Measurements from ENCODE around the gene B4GALT7. TPM values are rescaled to one million over a fixed set of nuclear protein-coding genes. Genes with fewer than 3 reads are reported as not detected.
A peak's percentile ranks its signal among the peaks of the same experiment; 100 is the strongest.

Gene B4GALT7
- total and polyA plus RNA-seq, 3 donors from 2014 or later, result 39.9 to 55.7 (median 49.9) TPM

DNA sequence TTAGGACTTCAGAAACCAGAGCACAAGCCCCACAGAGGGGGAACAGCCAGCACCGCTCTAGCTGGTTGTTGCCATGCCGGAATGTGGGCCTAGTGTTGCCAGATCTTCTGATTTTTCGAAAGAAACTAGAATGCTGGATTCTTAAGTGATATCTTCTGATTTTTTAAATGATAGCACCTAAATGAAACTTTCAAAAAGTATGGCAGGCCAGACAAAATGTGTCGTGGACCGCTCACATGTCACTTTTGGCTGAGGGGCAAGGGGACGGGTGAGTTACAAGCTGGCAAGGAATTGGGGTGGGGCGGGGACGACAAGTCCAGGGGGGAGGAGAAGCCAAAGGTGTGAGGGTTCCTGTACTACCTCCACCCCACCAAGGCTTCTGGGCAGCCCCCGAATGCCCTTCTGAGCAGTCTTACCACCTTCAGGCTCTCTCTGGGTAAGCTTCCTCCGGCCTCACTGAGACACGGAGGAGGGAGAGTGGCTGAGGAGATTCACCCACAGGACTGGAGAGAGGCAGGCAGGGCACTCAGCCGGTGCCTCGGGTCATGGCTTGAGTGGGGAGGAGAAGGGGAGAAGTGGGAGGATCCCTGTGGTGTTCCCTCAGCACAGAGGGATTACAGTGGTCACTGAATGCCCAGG, 10.3 kb downstream of the B4GALT7 start:
- intact Hi-C loops (cut with DNase I; ENCODE audit: low total_unique reads), result no loop called here
- WGBS, 2 donors, result 72 to 75% methylated on average over 12 of the region's 13 CpGs

DNA sequence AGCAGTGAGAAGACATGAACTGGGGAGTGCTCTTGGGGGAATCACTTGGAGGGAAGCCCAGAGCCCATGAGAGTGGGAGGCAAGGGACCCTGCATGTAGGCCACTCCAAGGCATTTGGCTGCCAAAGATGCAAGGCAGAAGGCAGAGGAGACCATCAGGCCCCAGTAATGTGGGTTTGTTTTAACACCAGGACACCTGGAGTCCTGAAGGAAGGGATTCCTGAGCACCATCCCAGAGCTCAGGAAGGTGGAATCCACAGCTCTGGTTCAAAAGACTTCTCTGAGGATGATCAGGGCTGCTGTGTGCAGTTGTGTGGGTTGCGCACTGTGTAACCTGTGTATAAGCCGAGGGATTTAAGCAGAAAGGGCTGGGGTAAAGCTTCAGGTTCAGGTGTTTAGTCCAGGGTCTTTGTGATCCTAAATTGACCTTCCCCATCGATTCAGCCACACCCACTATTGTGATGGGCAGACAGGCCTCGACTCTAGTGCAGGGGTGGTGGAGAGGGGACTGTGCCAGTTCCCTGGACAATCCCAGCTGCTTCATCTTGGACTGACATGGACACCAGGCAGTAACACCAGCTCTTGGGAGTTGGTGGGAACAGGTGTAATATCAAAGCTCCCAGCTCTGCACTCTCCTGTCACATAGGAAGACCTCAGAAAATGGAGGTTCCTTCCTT, 11.0 kb downstream of the B4GALT7 start:
- no peaks in the 10 kb centered on the region for H3K36me3 ChIP-seq (ENCODE audit: low read depth, missing control alignments)
- H3K27ac ChIP-seq, result no peak overlapping the region
- intact Hi-C loops (cut with DNase I; ENCODE audit: low total_unique reads), result no loop called here
- H3K27me3 ChIP-seq, result no peaks in the 10 kb centered on the region
- H3K4me1 ChIP-seq, result peaks cover 17% of the 10 kb centered on the region
- 81 to 85% methylated on average over 3 to 4 of the region's 4 CpGs for WGBS, 2 donors
- no peak overlapping the region for H3K4me3 ChIP-seq
- no peaks in the 10 kb centered on the region for H3K9me3 ChIP-seq
- DNase-seq, result no peak
- TF ChIP-seq, protein P1, sequence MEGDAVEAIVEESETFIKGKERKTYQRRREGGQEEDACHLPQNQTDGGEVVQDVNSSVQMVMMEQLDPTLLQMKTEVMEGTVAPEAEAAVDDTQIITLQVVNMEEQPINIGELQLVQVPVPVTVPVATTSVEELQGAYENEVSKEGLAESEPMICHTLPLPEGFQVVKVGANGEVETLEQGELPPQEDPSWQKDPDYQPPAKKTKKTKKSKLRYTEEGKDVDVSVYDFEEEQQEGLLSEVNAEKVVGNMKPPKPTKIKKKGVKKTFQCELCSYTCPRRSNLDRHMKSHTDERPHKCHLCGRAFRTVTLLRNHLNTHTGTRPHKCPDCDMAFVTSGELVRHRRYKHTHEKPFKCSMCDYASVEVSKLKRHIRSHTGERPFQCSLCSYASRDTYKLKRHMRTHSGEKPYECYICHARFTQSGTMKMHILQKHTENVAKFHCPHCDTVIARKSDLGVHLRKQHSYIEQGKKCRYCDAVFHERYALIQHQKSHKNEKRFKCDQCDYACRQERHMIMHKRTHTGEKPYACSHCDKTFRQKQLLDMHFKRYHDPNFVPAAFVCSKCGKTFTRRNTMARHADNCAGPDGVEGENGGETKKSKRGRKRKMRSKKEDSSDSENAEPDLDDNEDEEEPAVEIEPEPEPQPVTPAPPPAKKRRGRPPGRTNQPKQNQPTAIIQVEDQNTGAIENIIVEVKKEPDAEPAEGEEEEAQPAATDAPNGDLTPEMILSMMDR (IDR thresholded peaks at IDR 0.05), result no peak
- no peak for TF ChIP-seq POLR2A (IDR thresholded peaks at IDR 0.05)

More for the DNA sequence above, 10.3 kb downstream of the B4GALT7 start:
- no peak for TF ChIP-seq POLR2A (IDR thresholded peaks at IDR 0.05)
- TF ChIP-seq, protein P1 (IDR thresholded peaks at IDR 0.05), result no peak
- peaks cover 17% of the 10 kb centered on the region for H3K4me1 ChIP-seq
- DNase-seq, result peak; percentile 53
- no peaks in the 10 kb centered on the region for H3K36me3 ChIP-seq (ENCODE audit: low read depth, missing control alignments)
- no peaks in the 10 kb centered on the region for H3K9me3 ChIP-seq
- no peaks in the 10 kb centered on the region for H3K27me3 ChIP-seq
- no peak overlapping the region for H3K4me3 ChIP-seq
- peak overlapping the region in 1 of 2 donors; percentile 31 for H3K27ac ChIP-seq

- no peak for DNase-seq
- Histone ChIP-seq H3K9me3 (no peaks in the 10 kb centered on the region), H3K27me3 (no peaks in the 10 kb centered on the region), H3K4me3 (no peak overlapping the region), H3K27ac (no peak overlapping the region), H3K36me3 (ENCODE audit: low read depth, missing control alignments) (no peaks in the 10 kb centered on the region), H3K4me1 (peaks cover 17% of the 10 kb centered on the region)
- intact Hi-C loops (cut with DNase I; ENCODE audit: low total_unique reads), result no loop called here
- TF ChIP-seq POLR2A (IDR thresholded peaks at IDR 0.05), result no peak
- TF ChIP-seq, protein P1 (IDR thresholded peaks at IDR 0.05), result no peak
- WGBS, 2 donors, result 90 to 93% methylated on average over 13 to 15 of the region's 15 CpGs
These were observed 11.7 kb downstream of the B4GALT7 start for GRCh38 chr5:177611446-177612214.

- 83 to 86% methylated on average over 2 to 6 of the region's 6 CpGs for WGBS, 2 donors
These were observed 12.3 kb downstream of the B4GALT7 start for GRCh38 chr5:177612215-177612673.

More at GRCh38 chr5:177612215-177612673, 12.3 kb downstream of the B4GALT7 start:
- H3K27me3 ChIP-seq, result no peaks in the 10 kb centered on the region
- H3K4me3 ChIP-seq, result no peak overlapping the region
- H3K27ac ChIP-seq, result no peak overlapping the region
- no peak for DNase-seq
- TF ChIP-seq, protein P1 (IDR thresholded peaks at IDR 0.05), result no peak
- no peak for TF ChIP-seq POLR2A (IDR thresholded peaks at IDR 0.05)
- peaks cover 14% of the 10 kb centered on the region for H3K4me1 ChIP-seq
- intact Hi-C loops (cut with DNase I; ENCODE audit: low total_unique reads), result no loop called here
- H3K36me3 ChIP-seq (ENCODE audit: low read depth, missing control alignments), result no peaks in the 10 kb centered on the region
- no peaks in the 10 kb centered on the region for H3K9me3 ChIP-seq

All from testis (tissue), 3 donors.